ENCODE data around the gene GBP5. TPM values are rescaled to one million over a fixed set of nuclear protein-coding genes. Genes with fewer than 3 reads are reported as not detected.

Gene GBP5, protein sequence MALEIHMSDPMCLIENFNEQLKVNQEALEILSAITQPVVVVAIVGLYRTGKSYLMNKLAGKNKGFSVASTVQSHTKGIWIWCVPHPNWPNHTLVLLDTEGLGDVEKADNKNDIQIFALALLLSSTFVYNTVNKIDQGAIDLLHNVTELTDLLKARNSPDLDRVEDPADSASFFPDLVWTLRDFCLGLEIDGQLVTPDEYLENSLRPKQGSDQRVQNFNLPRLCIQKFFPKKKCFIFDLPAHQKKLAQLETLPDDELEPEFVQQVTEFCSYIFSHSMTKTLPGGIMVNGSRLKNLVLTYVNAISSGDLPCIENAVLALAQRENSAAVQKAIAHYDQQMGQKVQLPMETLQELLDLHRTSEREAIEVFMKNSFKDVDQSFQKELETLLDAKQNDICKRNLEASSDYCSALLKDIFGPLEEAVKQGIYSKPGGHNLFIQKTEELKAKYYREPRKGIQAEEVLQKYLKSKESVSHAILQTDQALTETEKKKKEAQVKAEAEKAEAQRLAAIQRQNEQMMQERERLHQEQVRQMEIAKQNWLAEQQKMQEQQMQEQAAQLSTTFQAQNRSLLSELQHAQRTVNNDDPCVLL
- total RNA-seq, result 0.29 TPM in 1 of 2 replicates, not detected in the other

GRCh38 chr1:89272269-89273041 is at the start of gene GBP5:
Gene GBP5 (minus strand): TSS chr1:89272860. CDS start chr1:89269555, 3,305 bp downstream.

Other genes starting within 250 kb of the GBP5 start
- gene GBP3, start 250.0 kb downstream of the GBP5 start, total RNA-seq, result 18.1 and 30.6 TPM in 2 replicates
- 23.3 and 27.4 TPM in 2 replicates for gene GBP1, start 207.7 kb downstream of the GBP5 start, total RNA-seq
- gene GBP2, start 146.7 kb downstream of the GBP5 start, total RNA-seq, result 33.0 and 38.4 TPM in 2 replicates
- not detected in 2 replicates for gene GBP7, start 96.9 kb downstream of the GBP5 start, total RNA-seq
- 2.9 and 3.6 TPM in 2 replicates for gene GBP4, start 73.9 kb downstream of the GBP5 start, total RNA-seq
- gene GBP6, start 91.2 kb upstream of the GBP5 start, total RNA-seq, result not detected in 2 replicates

All from thoracic aorta endothelial cell (primary cell).